IPS-20b (cell line): ENCODE measurements around the gene ZNF292.
"Not testable (repeated sequence)": the region's sequence is repeated elsewhere in the genome, so short reads cannot be mapped to it uniquely, and the experiment has no call there.

ENCODE experiments used
- H3K27ac ChIP-seq: one replicate; pipeline ENCODE4 v1.5.1; 2013; ENCODE audit warnings: low read length
- H3K27me3 ChIP-seq: 2 replicates; pipeline ENCODE4 v1.6.1; 2013; ENCODE audit warnings: mild to moderate bottlenecking, low read length, inconsistent platforms; ENCODE audit not compliant: insufficient read depth
- H3K36me3 ChIP-seq: 2 replicates; pipeline ENCODE4 v1.6.1; 2013; ENCODE audit warnings: low read depth, mild to moderate bottlenecking, inconsistent platforms, low read length, moderate library complexity; ENCODE audit not compliant: insufficient read depth
- H3K4me1 ChIP-seq: 2 replicates; pipeline ENCODE4 v1.6.1; 2013; ENCODE audit warnings: mild to moderate bottlenecking, control low read depth, inconsistent platforms, low read length, moderate library complexity; ENCODE audit not compliant: insufficient read depth
- H3K4me3 ChIP-seq: 2 replicates; pipeline ENCODE4 v1.5.1; 2013; ENCODE audit warnings: mild to moderate bottlenecking, low read length, inconsistent platforms
- H3K9ac ChIP-seq: 2 replicates; pipeline ENCODE4 v1.6.1; 2013; ENCODE audit warnings: low read depth, mild to moderate bottlenecking, inconsistent platforms, low read length, moderate library complexity
- H3K9me3 ChIP-seq: 2 replicates; pipeline ENCODE4 v1.6.1; 2013; ENCODE audit warnings: mild to moderate bottlenecking, low read depth, low read length, inconsistent platforms; ENCODE audit not compliant: insufficient read depth

ZNF292 gene

DNA sequence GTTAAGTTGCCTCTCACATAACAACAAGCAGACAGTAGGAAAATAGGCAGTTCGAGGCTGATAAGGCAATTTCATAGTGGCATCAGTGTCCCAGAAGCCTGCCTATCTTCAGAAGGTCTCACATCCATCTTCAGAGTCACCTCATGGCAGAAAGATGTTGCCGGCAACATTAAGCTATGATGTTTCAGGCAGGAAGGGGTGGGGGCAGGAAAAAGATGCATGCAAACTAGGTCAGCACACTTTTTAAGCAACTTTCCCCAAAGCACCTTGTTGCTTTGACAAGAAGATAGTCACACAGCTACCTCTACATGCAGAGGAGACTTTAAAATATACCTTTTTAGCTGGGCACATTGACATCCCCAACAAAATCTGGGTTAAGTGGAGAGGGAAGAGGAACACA is 123.8 kb downstream of the ZNF292 start:
- H3K9me3 ChIP-seq: no peaks in the 10 kb centered on the region
- H3K9ac ChIP-seq: no peak overlapping the region
- H3K4me1 ChIP-seq: no peaks in the 10 kb centered on the region
- no peaks in the 10 kb centered on the region for H3K36me3 ChIP-seq
- no peaks in the 10 kb centered on the region for H3K27me3 ChIP-seq
- no peak overlapping the region for H3K27ac ChIP-seq
- H3K4me3 ChIP-seq: no peak overlapping the region

DNA sequence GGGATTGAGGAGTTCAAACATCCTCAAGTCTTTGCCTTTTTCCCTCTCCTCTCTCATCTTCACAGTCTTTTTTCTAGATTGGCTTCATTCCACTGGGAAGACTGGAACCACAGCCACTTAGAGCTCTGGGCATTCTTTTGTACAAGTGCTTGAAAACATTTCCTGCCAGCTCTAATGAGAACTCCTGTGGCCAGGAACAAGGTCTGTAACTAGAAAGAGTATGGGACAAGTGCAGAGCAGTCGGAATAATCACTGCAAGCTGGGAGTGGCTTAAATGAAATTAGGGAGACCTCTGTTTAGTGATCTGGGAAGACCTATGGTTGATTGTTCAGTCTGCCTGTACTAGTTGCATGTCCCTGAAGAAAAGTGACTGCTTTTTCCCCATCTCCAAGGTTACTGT is 126.1 kb downstream of the ZNF292 start:
- H3K4me3 ChIP-seq: no peak overlapping the region
- no peak overlapping the region for H3K27ac ChIP-seq
- no peaks in the 10 kb centered on the region for H3K4me1 ChIP-seq
- no peaks in the 10 kb centered on the region for H3K9me3 ChIP-seq
- H3K27me3 ChIP-seq: no peaks in the 10 kb centered on the region
- no peak overlapping the region for H3K9ac ChIP-seq
- no peaks in the 10 kb centered on the region for H3K36me3 ChIP-seq

DNA sequence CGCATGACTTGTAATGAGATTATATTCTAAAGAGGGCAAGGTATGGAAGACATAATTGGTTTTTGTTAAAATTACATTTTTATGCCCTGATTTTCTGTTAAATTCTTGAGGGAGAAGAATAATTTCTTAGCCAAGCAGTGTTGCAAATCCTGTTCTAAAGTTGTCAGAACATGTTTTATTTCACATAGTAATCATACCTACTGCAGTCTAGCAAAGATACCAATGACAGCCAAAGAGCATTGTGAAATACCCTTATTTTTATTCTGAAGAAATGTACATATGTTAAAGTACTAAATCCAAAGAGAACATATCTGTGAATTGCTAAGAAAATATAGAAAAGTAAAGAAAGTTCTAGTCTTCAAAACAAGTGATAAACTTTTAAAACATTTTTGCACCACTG is 127.4 kb downstream of the ZNF292 start:
- Histone ChIP-seq H3K9ac (no peak overlapping the region), H3K4me1 (no peaks in the 10 kb centered on the region), H3K36me3 (no peaks in the 10 kb centered on the region), H3K27me3 (no peaks in the 10 kb centered on the region), H3K9me3 (no peaks in the 10 kb centered on the region), H3K27ac (no peak overlapping the region), H3K4me3 (no peak overlapping the region)

DNA sequence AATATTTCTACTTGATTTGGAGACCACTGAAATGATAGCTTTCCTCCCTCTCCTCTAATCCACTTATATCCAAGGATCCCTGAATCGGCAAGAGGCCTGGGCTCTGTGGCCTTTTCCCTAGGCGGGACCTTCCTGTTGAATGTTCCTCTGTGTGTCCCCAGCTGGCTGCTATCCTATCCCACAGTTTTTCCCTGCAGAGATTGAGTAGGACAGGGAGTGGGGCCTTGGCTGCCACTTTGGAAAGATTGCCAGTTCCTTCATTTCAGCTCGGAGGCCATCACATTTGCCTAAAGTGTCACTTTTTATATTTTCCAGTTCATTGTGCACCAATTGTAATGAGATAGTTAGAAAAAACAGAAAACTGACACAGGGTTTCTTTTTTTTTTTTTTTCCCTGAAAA is 128.1 kb downstream of the ZNF292 start:
- Histone ChIP-seq H3K27me3 (no peaks in the 10 kb centered on the region), H3K9ac (no peak overlapping the region), H3K27ac (no peak overlapping the region), H3K36me3 (no peaks in the 10 kb centered on the region), H3K4me3 (no peak overlapping the region), H3K9me3 (no peaks in the 10 kb centered on the region), H3K4me1 (no peaks in the 10 kb centered on the region)

DNA sequence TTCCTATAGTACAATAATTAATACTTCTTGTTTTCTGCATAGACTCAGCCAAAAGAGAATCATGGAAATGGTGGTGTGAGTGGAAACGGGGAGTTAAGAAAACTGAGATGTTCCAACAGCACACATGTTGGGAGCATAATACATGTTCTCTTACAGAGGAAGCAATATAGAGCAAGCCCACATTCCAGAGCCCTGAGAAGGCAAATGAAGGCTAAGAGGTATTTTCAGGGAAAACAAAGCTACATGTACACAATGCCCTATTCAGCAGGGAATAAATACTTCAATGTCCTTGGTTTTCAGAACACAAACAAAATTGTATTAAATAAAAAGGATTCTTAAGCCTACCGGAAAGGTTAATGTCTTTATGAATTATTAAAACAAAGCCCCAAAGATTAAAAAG is 131.9 kb downstream of the ZNF292 start:
- Histone ChIP-seq H3K27me3 (no peaks in the 10 kb centered on the region), H3K4me1 (no peaks in the 10 kb centered on the region), H3K27ac (no peak overlapping the region), H3K4me3 (no peak overlapping the region), H3K36me3 (no peaks in the 10 kb centered on the region), H3K9me3 (no peaks in the 10 kb centered on the region), H3K9ac (no peak overlapping the region)

DNA sequence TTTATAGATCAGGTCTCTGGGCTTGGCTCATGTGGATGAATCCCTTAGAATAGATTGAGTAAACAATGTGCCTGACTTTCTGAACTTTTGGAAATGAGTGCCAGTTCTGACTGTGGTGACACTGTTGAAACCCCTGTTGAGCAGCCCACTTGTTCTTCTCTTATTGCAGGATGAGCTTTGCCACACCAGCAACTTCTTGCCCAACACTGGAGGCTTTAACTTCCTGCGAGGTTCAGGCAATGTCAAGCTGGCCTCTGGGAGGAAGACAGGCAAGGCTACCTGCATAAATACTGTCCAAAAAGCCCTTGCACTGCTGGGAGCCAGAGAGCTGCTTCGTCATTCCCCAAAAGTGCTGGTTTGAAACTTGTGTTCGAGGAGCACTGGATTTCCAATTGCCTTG is 134.2 kb downstream of the ZNF292 start:
- H3K9ac ChIP-seq: no peak overlapping the region
- H3K4me1 ChIP-seq: no peaks in the 10 kb centered on the region
- no peaks in the 10 kb centered on the region for H3K9me3 ChIP-seq
- no peaks in the 10 kb centered on the region for H3K36me3 ChIP-seq
- H3K27me3 ChIP-seq: no peaks in the 10 kb centered on the region
- H3K27ac ChIP-seq: no peak overlapping the region
- no peak overlapping the region for H3K4me3 ChIP-seq

DNA sequence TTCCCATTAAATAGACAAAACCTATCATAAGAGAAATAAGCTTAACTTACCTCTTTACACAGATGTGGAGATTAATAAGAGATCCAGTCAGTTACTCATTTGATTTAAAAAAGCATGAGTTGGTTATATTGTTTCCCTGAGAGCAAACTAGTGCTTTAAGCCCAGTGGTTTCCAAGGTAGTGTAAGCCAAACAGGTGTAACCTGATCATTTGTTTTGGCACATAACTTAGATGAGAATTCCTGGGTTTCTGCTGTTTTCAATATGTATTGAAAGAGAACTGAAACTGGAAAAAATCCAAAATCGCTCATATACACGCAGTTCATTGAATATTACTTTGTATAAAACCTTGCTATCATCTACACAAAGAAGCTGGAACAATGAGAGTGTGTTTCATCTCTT is 136.5 kb downstream of the ZNF292 start:
- H3K4me1 ChIP-seq: no peaks in the 10 kb centered on the region
- no peaks in the 10 kb centered on the region for H3K27me3 ChIP-seq
- no peak overlapping the region for H3K4me3 ChIP-seq
- H3K27ac ChIP-seq: no peak overlapping the region
- no peaks in the 10 kb centered on the region for H3K36me3 ChIP-seq
- H3K9ac ChIP-seq: no peak overlapping the region
- no peaks in the 10 kb centered on the region for H3K9me3 ChIP-seq

DNA sequence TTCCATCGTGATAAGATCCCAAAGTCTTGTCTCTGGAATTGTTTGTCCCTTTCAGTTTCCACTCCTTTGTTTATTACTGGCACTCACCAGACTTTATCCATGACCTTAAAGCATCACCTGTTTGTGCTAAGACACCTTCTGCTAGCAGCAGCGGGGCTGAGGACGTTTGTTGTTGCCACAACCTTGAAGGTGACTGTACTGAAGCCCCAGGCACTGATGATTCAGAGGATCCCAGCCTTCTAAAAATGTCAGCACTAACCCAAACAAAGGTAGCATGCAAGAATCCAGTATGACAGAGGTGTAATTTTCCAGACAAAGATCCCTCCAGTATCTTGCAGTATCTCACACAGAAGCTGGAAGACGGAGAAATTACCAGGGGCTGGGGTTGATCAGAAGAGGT is 138.2 kb downstream of the ZNF292 start:
- Histone ChIP-seq H3K4me3 (no peak overlapping the region), H3K27ac (no peak overlapping the region), H3K9ac (no peak overlapping the region), H3K9me3 (no peaks in the 10 kb centered on the region), H3K36me3 (no peaks in the 10 kb centered on the region), H3K4me1 (no peaks in the 10 kb centered on the region), H3K27me3 (no peaks in the 10 kb centered on the region)

DNA sequence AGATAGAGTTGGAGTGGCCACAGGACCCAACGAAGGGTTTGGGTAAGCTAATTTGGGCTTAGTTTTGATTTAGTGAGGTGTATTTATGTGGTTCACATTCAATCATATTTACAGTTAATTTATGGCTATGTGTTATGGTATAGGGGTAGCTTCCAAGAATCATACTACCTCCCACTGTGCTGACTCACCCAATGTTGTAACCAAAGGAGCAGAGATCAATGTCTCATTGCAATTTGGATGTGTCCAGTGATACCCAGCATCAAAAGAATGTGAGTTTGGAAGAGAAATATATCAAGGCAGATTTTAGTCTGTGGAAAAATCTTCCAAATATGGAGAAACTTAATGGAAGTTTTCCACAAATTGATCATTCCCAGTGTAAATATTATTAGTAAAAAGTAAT is 141.8 kb downstream of the ZNF292 start:
- Histone ChIP-seq H3K27me3 (no peaks in the 10 kb centered on the region), H3K9me3 (0 out of 2 replicates have a peak, but pooled peaks cover 3% of the 10 kb centered on the region), H3K27ac (no peak overlapping the region), H3K4me1 (no peaks in the 10 kb centered on the region), H3K4me3 (no peak overlapping the region), H3K9ac (no peak overlapping the region), H3K36me3 (no peaks in the 10 kb centered on the region)

DNA sequence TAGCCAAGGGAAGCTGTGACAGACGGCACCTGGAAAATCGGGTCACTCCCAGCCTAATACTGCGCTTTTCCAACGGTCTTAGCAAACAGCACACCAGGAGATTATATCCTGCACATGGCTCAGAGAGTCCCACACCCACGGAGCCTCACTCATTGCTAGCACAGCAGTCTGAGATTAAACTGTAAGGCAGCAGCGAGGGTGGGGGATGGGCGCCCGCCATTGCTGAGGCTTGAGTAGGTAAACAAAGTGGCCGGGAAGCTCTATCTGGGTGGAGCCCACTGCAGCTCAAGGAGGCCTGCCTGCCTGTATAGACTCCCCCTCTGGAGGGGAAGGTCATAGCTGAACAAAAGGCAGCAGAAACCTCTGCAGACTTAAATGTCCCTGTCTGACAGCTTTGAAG is 145.9 kb downstream of the ZNF292 start:
- not testable (repeated sequence) for H3K27ac ChIP-seq, H3K4me1 ChIP-seq, H3K9ac ChIP-seq, H3K4me3 ChIP-seq, H3K36me3 ChIP-seq, H3K9me3 ChIP-seq, H3K27me3 ChIP-seq

DNA sequence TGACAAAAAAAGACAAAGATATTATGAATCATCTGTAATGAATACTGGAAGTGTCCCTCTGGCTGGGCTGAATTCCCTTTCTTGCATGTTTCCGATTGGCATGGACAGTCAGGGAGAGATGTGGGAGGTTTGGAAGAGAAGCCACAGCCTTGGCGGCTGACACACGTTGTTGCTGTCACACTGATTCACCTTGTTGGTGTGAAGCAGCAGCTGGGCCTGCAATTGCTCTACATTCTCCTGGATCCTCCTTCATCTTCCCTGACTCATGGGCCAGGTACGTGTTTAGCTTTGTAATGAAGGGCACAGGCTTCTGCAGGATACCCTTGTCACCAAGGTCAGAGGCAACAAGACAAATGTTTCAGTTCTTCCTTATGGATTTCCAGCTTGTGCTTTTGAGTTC is 153.6 kb downstream of the ZNF292 start:
- no peak overlapping the region for H3K27ac ChIP-seq
- no peaks in the 10 kb centered on the region for H3K9me3 ChIP-seq
- no peaks in the 10 kb centered on the region for H3K27me3 ChIP-seq
- no peaks in the 10 kb centered on the region for H3K36me3 ChIP-seq
- H3K4me1 ChIP-seq: no peaks in the 10 kb centered on the region
- H3K9ac ChIP-seq: no peak overlapping the region
- H3K4me3 ChIP-seq: no peak overlapping the region

DNA sequence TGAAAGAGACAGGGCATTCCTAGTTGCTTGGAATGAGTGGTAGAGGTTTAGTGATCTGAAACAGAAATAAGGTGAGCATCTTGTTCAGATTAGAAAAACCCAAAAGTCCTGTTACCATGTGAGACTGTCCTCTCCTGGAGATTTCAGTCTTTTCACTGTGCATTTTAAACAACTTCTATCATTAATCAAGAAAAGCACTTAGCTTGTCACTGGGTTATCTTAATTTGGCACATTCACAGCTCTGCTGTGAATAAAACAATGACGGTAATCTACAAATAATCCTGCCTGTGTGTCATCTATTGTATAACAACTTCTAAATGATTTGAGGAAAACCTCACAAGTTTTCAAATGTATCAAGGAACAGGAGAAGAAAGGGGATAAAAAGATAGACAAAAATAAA is 157.5 kb downstream of the ZNF292 start:
- Histone ChIP-seq H3K27ac (no peak overlapping the region), H3K36me3 (no peaks in the 10 kb centered on the region), H3K9ac (no peak overlapping the region), H3K9me3 (no peaks in the 10 kb centered on the region), H3K4me3 (no peak overlapping the region), H3K27me3 (no peaks in the 10 kb centered on the region), H3K4me1 (no peaks in the 10 kb centered on the region)
